Ishikawa (cell line): ENCODE data around the gene MUC5B.

ENCODE experiments used
- CEBPB ChIP-seq: IDR thresholded peaks from 2 replicates; pipeline ENCODE4 v1.6.1; 2012
- CREB1 ChIP-seq: IDR thresholded peaks from 2 replicates; pipeline ENCODE4 v1.6.1; 2012; ENCODE audit warnings: low read depth
- EGR1 ChIP-seq: IDR thresholded peaks from 2 replicates; pipeline ENCODE4 v1.6.1; 2012
- EP300 ChIP-seq: IDR thresholded peaks from 2 replicates; pipeline ENCODE4 v1.6.1; 2012; ENCODE audit warnings: borderline replicate concordance
- FOXM1 ChIP-seq: IDR thresholded peaks from 2 replicates; pipeline ENCODE4 v1.6.1; 2012; ENCODE audit warnings: low read depth, borderline replicate concordance
- NFIC ChIP-seq: IDR thresholded peaks from 2 replicates; pipeline ENCODE4 v1.6.1; 2012
- RAD21 ChIP-seq: IDR thresholded peaks from 2 replicates; pipeline ENCODE4 v1.6.1; 2012; ENCODE audit warnings: low read depth
- TAF1 ChIP-seq: IDR thresholded peaks from 2 replicates; pipeline ENCODE4 v1.6.1; 2012; ENCODE audit warnings: low read depth, mild to moderate bottlenecking
- TCF12 ChIP-seq: IDR thresholded peaks from 2 replicates; pipeline ENCODE4 v1.6.1; 2012; ENCODE audit warnings: low read depth
- TEAD4 ChIP-seq: IDR thresholded peaks from 2 replicates; pipeline ENCODE4 v1.6.1; 2012
- YY1 ChIP-seq: IDR thresholded peaks from 2 replicates; pipeline ENCODE4 v1.6.1; 2012; ENCODE audit warnings: low read depth
- ZBTB7A ChIP-seq: IDR thresholded peaks from 2 replicates; pipeline ENCODE4 v1.6.1; 2012; ENCODE audit warnings: low read depth
- TF ChIP-seq, protein P1 (sequence below): IDR thresholded peaks from 2 replicates; pipeline ENCODE4 v1.6.1; 2012
- TF ChIP-seq, protein P2 (sequence below): IDR thresholded peaks from 2 replicates; pipeline ENCODE4 v1.6.1; 2012; ENCODE audit warnings: low read depth, mild to moderate bottlenecking
- TF ChIP-seq, protein P3 (sequence below): IDR thresholded peaks from 2 replicates; pipeline ENCODE4 v1.6.1; 2012

The MUC5B gene

DNA sequence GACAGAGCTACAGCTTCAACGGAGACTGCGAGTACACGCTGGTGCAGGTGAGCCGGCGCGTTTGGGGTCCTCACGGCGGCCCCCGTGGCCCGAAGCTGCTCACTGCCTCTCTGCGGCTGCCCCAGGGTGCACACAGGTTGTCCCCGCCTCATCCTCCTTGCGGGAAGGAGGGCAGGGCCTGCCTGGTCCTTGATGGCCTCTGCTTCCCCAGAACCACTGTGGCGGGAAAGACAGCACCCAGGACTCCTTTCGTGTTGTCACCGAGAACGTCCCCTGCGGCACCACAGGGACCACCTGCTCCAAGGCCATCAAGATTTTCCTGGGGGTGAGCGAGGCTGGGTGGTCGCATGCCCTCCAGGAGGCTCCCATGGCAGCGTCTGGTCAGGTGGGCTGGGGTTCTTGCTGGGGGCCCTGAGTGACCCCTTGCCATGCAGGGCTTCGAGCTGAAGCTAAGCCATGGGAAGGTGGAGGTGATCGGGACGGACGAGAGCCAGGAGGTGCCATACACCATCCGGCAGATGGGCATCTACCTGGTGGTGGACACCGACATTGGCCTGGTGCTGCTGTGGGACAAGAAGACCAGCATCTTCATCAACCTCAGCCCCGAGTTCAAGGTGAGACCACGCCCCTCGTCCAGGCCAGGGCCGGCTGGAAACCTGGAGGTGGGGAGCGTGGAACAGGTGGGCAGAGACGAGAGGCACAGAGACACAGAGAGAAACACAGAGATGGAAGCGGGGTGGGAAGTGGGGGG is 45.7 kb upstream of the MUC5B start:
- TF ChIP-seq TAF1, result no peak
- TF ChIP-seq RAD21, result no peak
- no peak for TF ChIP-seq ZBTB7A
- TF ChIP-seq, protein P1, sequence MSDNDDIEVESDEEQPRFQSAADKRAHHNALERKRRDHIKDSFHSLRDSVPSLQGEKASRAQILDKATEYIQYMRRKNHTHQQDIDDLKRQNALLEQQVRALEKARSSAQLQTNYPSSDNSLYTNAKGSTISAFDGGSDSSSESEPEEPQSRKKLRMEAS, result no peak
- no peak for TF ChIP-seq TCF12
- TF ChIP-seq EP300, result no peak
- TF ChIP-seq TEAD4, result no peak
- TF ChIP-seq NFIC, result no peak
- TF ChIP-seq, protein P2, sequence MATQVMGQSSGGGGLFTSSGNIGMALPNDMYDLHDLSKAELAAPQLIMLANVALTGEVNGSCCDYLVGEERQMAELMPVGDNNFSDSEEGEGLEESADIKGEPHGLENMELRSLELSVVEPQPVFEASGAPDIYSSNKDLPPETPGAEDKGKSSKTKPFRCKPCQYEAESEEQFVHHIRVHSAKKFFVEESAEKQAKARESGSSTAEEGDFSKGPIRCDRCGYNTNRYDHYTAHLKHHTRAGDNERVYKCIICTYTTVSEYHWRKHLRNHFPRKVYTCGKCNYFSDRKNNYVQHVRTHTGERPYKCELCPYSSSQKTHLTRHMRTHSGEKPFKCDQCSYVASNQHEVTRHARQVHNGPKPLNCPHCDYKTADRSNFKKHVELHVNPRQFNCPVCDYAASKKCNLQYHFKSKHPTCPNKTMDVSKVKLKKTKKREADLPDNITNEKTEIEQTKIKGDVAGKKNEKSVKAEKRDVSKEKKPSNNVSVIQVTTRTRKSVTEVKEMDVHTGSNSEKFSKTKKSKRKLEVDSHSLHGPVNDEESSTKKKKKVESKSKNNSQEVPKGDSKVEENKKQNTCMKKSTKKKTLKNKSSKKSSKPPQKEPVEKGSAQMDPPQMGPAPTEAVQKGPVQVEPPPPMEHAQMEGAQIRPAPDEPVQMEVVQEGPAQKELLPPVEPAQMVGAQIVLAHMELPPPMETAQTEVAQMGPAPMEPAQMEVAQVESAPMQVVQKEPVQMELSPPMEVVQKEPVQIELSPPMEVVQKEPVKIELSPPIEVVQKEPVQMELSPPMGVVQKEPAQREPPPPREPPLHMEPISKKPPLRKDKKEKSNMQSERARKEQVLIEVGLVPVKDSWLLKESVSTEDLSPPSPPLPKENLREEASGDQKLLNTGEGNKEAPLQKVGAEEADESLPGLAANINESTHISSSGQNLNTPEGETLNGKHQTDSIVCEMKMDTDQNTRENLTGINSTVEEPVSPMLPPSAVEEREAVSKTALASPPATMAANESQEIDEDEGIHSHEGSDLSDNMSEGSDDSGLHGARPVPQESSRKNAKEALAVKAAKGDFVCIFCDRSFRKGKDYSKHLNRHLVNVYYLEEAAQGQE, result no peak
- TF ChIP-seq FOXM1, result no peak
- TF ChIP-seq, protein P3, sequence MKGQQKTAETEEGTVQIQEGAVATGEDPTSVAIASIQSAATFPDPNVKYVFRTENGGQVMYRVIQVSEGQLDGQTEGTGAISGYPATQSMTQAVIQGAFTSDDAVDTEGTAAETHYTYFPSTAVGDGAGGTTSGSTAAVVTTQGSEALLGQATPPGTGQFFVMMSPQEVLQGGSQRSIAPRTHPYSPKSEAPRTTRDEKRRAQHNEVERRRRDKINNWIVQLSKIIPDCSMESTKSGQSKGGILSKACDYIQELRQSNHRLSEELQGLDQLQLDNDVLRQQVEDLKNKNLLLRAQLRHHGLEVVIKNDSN, result no peak
- TF ChIP-seq CREB1, result no peak
- no peak for TF ChIP-seq CEBPB

DNA sequence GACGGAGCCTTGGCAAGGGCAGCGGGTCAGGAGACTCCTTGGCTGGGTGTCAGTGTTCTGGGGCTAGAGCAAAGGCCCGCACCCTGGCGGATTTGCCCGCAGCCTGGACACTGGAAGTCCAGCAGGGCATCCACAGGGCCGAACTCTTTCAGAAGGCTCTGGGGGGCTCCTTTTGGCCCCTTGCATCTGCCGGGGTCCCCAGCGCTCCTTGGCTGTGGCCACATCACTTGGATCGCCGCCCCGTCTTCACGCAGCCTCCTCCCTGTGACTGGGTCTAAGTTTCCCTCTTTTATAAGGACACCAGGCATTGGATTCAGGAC is 45.1 kb upstream of the MUC5B start:
- TF ChIP-seq NFIC (no peak), TCF12 (no peak), CREB1 (no peak), RAD21 (no peak)
- TF ChIP-seq, protein P2, result no peak
- TF ChIP-seq, protein P3, result no peak
- TF ChIP-seq, protein P1, result no peak

DNA sequence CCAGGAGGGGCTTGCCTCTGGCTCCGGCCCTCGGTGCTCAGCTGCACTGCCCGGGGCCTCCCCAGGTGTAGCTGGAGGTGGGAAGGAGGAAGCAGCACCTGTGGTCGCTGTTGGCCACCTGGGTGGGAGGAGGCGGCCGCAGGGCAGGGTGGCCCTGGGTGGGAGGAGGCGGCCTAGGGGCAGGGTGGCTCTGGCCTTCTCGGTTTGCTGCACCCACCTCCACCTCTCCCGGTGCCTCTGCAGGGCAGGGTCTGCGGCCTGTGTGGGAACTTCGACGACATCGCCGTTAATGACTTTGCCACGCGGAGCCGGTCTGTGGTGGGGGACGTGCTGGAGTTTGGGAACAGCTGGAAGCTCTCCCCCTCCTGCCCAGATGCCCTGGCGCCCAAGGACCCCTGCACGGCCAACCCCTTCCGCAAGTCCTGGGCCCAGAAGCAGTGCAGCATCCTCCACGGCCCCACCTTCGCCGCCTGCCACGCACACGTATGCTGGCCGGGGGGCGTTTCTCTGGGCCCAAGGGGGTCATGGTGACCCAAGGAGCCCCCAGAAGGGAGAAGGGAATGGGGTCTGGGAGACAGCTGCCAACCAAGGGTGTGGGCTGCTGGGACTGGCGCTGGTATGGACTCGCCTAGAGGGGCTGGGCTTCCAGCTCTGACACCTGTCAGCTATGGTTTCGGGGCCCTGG is 44.5 kb upstream of the MUC5B start:
- TF ChIP-seq RAD21 (no peak), ZBTB7A (no peak), TCF12 (no peak), YY1 (no peak), NFIC (no peak), CREB1 (no peak), EGR1 (no peak), EP300 (no peak), TAF1 (no peak), CEBPB (no peak), TEAD4 (no peak), FOXM1 (no peak)
- TF ChIP-seq, protein P2, result no peak
- TF ChIP-seq, protein P1, result no peak
- TF ChIP-seq, protein P3, result no peak

DNA sequence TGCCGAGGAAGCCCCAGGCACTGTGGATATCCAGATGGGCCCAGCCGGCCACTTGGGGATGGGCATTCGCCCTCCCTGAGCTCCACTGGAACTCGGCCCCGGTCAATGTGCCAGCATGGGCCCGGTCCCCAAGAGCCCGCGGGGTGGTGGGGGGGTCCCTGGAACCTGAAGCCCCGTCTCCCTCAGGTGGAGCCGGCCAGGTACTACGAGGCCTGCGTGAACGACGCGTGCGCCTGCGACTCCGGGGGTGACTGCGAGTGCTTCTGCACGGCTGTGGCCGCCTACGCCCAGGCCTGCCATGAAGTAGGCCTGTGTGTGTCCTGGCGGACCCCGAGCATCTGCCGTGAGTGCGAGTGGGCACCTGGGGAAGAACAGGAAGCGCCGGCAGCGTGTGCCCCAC is 44.0 kb upstream of the MUC5B start:
- TF ChIP-seq EP300 (no peak), EGR1 (no peak), FOXM1 (no peak), ZBTB7A (no peak), YY1 (no peak), CREB1 (no peak), TAF1 (no peak), NFIC (no peak), RAD21 (no peak)
- TF ChIP-seq, protein P2, result no peak
- TF ChIP-seq, protein P1, result no peak
